ENCODE measurements around the gene ZBTB7C.

ZBTB7C gene

DNA sequence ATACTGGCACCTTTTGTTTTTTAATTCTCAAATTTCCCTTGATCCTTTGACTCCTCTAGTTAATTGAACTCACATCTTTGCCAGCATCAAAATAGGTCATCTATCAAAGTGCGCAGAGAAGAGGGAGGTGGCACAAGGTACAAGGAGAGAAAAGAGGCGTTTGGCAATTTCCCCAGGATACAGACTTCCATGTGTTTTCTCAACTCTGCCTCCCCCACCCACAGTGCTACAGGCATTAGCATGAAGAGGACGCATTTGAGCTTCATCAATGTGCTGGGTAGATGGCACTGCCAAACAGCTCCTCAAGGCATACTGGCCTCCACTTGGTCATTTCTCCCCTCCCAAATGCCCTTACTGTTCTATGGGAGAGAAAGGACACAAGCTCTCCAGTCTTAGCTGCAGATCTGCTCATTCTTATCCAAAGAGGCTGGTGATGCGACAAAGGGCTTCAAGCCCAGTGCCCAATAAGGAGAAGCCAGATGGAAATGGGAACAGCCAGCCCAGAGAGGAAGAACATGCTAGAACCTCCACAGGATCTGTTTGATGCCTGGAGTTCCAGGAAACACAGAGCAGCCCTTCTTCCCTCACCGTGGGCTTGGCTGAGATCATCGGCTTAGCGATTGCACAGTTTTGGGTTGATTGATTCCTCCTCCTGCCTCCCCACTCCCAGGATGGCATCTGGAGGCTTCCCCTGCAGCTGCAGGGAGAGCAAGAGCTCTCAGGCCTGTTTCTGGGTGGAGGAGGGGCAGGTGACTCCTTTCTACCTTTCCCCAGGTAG lies 334.1 kb downstream of the ZBTB7C start:
- DNase-seq: no peak

GRCh38 chr18:48073211-48073930 lies 335.8 kb downstream of the ZBTB7C start:
- no peak for DNase-seq

DNA sequence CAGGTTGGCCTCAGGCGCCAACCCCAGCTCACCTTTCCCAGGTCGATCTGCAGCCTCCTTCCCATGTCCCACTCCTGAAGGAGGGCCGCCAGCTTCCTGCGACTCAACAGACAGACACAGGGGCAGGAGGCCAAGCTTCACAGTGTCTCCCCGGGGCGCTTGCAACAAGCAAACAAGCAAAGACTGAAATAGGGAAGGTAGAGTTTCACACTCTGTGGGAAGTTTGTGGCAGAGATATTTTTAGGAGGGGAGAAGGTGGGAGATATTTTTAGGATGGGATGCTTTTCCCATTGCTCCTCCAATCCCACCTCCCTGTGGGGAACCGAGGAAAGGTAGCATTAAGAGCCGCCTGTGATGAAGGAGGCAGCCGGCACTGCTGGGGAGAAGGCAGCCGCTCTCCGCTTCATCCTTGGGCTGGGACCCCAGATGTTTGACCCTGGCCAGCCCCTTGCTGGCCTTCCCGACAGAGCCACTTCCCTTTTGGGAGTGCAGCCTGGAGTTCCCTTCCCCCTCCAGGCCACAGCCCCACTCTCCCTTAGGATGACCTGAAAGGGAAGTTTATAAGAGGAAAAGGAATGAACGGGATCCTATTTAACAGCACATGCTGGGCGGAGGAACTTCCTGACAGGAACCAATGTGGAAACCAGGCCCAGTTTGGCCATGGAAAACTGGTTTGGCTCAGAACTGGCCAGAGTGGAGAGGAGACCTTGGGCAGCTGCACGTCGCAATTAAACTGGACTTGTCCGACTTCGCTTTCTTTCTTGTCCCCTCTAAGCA lies 336.6 kb downstream of the ZBTB7C start:
- DNase-seq: no peak

DNA sequence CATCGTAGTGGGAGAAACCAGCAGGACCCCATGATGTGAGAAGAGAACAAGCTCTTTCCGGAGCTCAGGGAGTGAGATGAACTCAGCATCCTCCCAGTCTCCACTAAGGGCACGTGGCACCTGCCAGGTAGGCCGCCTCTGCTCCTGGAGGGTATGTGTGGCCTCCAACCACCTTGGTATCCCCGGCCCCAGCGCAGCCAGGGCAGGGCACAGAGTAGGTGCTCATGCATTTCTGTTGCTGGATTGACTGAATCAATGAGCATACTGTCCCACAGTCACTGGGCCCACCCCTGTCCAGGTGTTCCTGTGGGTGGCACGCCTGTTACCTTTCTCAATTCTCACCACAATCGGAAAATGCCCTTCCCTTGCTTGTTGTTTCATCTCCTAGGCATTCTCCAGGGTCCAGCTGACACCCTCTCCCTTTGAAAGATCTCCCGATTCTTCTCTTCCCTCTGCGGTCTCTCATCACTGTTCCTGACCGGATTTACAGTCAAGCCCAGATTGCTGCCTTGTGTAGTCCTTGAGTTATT lies 340.2 kb downstream of the ZBTB7C start:
- no peak for DNase-seq

GRCh38 chr18:48066225-48066652 lies 342.9 kb downstream of the ZBTB7C start:
- no peak for DNase-seq

DNA sequence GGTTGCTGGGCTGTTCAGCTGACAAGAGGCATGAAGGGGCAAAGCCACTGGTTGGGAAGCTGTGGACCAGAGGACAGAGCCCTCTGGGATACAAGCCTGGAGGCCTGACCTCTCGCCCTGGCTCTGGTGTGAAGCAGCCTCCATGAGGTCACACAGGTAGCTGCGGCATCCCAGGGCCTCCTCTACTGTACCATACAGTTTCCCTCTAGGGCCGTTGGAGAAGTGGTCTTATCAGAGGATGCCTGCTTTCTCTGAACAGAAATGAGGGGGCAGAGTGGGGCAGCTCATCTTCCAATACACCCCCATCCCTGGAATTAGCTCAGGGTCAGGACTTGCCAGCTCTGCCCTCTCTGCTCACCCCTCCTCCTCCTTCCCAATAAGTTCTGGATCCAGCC lies 343.6 kb downstream of the ZBTB7C start:
- no peak for DNase-seq

DNA sequence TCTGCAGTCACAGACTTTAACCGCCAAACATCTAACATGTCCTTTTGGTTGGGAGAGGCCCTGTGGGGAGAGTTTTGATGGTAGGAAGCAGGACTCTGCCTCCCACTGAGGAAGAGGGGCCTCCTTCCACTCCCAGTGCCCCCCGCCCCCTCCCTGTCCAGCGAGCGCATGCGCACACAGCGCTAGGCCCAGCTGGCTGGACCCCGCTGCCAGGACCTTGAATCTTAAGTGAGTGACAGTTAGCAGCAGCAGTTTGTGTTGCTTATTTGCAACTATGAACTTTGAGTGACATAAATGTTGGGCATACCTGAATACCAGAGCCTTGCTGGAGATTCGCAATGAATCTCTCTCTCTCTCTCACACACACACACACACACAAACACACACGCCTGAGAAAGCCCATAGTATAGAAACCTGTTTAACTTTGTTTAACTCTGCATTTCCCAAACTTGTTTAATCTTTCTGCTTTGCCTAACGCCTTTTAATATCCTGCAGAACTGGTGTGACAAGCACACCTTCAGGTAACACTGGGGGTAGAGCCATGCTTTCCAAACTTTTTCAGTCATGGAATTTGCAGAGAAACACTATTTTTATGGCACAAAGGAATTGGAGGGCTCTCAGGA lies 344.1 kb downstream of the ZBTB7C start:
- DNase-seq: no peak

- DNase-seq: no peak
Measured at GRCh38 chr18:48061781-48062570, 347.2 kb downstream of the ZBTB7C start.

DNA sequence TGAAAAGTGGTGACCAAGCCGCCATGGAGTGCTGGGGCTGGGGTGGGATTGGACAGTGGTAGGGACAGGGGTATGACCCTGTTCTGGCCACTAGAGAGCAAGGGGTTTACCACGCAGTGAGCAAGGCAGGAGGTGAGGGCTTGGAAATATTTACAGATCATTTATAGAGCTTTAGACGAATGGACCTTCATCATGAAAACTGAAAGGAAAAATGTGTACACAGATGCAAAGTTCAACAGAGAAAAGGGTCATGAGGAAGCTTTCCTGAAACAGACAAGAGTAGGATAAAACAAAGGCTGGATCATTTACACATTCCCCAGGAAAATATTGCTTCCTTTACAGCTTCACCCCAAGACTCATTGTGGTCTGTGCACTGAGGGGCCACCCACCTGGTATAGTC lies 348.2 kb downstream of the ZBTB7C start:
- no peak for DNase-seq

DNA sequence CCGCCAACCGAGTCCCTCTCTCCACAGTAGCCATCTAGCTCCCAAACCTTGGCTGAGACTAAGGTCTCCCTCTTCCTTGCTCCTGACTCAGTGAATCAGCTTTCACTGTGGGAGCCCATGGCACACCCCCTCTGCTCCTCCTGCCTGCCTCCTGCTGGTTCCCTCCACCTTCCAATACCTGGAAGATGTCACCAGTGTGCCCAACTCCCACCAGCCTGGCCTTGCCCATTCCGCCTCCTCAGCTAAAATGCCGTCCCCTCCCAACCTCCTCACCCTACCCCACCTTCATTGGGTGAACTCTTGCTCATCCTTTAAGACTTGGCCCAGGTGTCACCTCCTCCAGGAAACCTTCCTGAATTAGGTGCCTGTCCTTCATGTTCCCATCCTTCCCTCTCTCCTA lies 348.8 kb downstream of the ZBTB7C start:
- DNase-seq: no peak

- DNase-seq: no peak
Measured at GRCh38 chr18:48059455-48060010, 349.6 kb downstream of the ZBTB7C start.

- DNase-seq: no peak
Measured at GRCh38 chr18:48058486-48058885, 350.7 kb downstream of the ZBTB7C start.

DNA sequence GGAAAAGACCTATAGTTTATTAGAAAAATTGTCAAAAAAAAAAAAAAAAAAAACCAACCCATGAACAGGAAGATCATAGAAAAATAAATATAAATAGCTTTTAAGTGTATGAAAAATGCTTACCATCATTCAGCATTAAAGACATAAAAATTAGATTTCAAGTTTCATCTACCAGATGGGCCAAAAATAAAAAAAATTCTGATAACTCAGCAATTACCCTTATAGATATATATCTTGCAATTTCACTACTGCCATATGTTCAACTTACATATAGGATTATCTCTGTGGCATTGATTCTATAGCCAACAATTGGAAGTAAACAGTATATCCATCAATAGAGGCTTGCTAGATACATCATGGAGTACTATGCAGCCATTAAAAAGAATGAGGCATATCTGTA lies 352.2 kb downstream of the ZBTB7C start:
- no peak for DNase-seq

DNA sequence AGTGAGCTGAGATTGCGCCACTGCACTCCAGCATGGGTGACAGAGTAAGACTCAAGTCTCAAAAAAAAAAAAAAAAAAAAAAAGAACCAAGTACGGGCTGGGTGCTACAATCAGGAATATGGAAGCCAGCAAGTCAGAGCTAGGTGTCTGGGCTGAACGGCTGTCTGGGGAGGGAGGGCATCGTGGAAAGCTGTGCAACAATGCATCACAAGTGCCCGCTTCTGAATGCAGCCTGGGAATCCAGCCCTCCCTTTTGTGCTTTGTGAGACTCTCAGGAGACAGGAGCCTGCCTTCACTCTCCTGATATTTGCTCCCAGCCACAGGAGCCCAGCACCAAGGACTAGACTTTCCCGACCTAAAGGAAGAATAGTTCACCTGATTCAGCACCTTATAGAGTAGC lies 353.8 kb downstream of the ZBTB7C start:
- DNase-seq: no peak

- no peak for DNase-seq
Measured at GRCh38 chr18:48053881-48054816, 355.0 kb downstream of the ZBTB7C start.

GRCh38 chr18:48052842-48053241 lies 356.3 kb downstream of the ZBTB7C start:
- no peak for DNase-seq

DNA sequence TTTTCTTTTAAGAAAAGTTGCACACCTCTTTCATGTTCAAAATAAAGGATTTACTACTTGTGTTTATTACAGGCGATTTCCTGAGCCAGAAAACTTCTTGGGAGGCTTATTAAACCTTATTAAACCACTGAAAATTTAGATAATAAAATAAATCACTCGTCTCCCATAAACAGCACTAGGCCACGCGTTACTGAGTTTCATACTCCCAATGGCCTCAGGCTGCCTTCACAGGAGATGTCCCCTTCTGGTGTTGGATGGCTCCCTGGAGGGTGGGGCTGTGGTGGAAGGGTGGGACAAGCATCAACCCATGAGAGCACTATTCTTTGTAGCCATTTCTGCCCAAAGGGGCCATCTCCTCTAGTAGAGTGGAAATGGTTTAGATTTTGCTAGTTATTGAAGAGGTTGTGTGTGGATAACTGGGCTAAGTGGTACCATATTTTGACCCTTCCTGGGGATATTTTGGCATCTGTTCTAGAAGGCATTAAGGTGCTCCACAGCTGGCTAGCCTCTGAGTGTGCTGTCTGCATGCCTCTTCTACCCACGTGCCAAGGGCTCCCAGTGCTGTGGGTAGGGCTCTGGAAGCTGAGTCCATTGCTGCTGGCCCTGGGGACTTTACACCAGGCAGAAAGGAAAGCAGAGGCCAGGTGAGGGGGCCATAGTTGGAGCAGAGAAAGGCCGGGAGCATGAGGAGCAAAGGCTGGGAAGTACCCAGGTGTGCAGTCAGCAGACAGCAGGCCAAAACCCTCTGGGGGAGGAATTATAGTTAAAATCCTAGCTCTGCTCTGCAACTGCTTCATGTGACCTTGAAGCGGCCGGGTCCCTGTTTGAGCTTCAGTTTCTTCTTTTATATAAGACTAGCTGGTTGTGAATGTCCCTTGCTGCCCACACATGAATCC lies 357.0 kb downstream of the ZBTB7C start:
- no peak for DNase-seq

DNA sequence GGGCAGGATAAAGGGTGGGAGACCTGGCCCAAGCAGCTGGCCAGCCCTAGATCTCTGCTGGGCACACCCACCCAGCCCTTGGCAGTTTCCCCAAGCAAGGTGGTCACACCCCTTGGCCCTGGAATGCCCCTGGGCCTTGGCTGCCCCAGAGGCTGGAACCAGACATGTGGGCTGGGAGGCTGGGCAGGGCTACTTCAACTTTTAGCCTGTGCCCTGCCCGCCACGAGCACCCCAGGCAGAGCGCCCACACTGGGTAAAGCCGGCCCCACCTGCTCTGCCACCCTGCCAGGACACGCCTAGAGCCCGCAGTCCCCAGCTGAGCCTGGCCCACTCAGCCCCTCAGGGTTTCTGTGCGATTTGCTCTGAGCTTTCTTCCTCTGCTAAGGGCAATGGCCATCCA lies 359.0 kb downstream of the ZBTB7C start:
- DNase-seq: no peak

GRCh38 chr18:48049757-48050156 lies 359.4 kb downstream of the ZBTB7C start:
- DNase-seq: no peak

GRCh38 chr18:48048251-48048650 lies 360.9 kb downstream of the ZBTB7C start:
- no peak for DNase-seq

Measured in DMS153 (cell line).